Spleen (tissue), 11 donors: ENCODE results near the gene SNRPD1. TPM values are rescaled to one million over a fixed set of nuclear protein-coding genes. Genes with fewer than 3 reads are reported as not detected.

Experiments
- DNase-seq: peaks from one replicate; pipeline ENCODE4 v3.0.0-alpha.2; 2020
- H3K27ac ChIP-seq, 8 donors: fragments of 200-600 bp; sonication (generic) in 7 of 8; 1 replicate in 4 of 8; 2 replicates in 4 of 8; pipeline versions ENCODE4 v1.5.0 to v1.8.0; 2016 to 2021; ENCODE audit warnings: inconsistent platforms in 4 of 8, mild to moderate bottlenecking in 4 of 8, moderate library complexity in 1 of 8
- H3K27me3 ChIP-seq, 7 donors: fragments of 200-600 bp; sonication (generic) in 6 of 7; replicated peaks in 1 of 7; 1 replicate in 4 of 7; 2 replicates in 3 of 7; pipeline versions ENCODE4 v1.5.0 to v1.8.0; 2016 to 2021; ENCODE audit warnings: inconsistent platforms in 3 of 7, mild to moderate bottlenecking in 1 of 7
- H3K36me3 ChIP-seq, 6 donors: fragments of 200-600 bp; sonication (generic) in 5 of 6; 1 replicate in 4 of 6; 2 replicates in 2 of 6; pipeline versions ENCODE4 v1.5.0 to v1.8.0; 2016 to 2021; ENCODE audit warnings: inconsistent platforms in 2 of 6
- H3K4me1 ChIP-seq, 6 donors: fragments of 200-600 bp; sonication (generic) in 5 of 6; 1 replicate in 3 of 6; 2 replicates in 3 of 6; pipeline versions ENCODE4 v1.5.0 to v1.8.0; 2016 to 2021; ENCODE audit warnings: inconsistent platforms in 3 of 6
- H3K4me3 ChIP-seq, 8 donors: fragments of 200-600 bp; sonication (generic) in 7 of 8; 1 replicate in 4 of 8; 2 replicates in 4 of 8; pipeline versions ENCODE4 v1.5.0 to v1.8.0; 2016 to 2021; ENCODE audit warnings: inconsistent platforms in 4 of 8, mild to moderate bottlenecking in 4 of 8, moderate library complexity in 2 of 8
- H3K9me3 ChIP-seq, 8 donors: fragments of 200-600 bp; sonication (generic) in 7 of 8; 1 replicate in 4 of 8; 2 replicates in 4 of 8; pipeline versions ENCODE4 v1.5.0 to v1.8.0; 2016 to 2021; ENCODE audit warnings: inconsistent platforms in 4 of 8
- POLR2A ChIP-seq, 3 donors: fragments of 450-650 bp; IDR thresholded peaks; one replicate each; pipeline ENCODE4 v1.5.1; 2017; ENCODE audit warnings: antibody characterized with exemption in 3 of 3, mild to moderate bottlenecking in 1 of 3
- POLR2AphosphoS5 ChIP-seq, 3 donors: sonication (generic); formaldehyde crosslinking; IDR thresholded peaks; one replicate each; pipeline ENCODE4 v1.5.1; 2017; ENCODE audit warnings: antibody characterized with exemption in 3 of 3
- WGBS, 5 donors: extraction: QIAGEN DNeasy Blood & Tissue Kit in 3 of 5; methylation state at CpG; one replicate each; pipeline versions ENCODE4 v1.1.5 to v1.1.7; 2013 to 2018; 5-methylcytosine and 5-hydroxymethylcytosine counted together
- intact Hi-C: fragments of 100-400 bp; cut with DNase I; formaldehyde crosslinking; loops from one replicate; pipeline ENCODE4 v1.15.0; 2023; ENCODE audit warnings: low total_unique reads
- polyA plus RNA-seq, 3 donors: library from polyadenylated mRNA; stranded (reverse); fragments of 200-250 nt; gene quantifications; one replicate each; pipeline ENCODE4 v1.2.1, GENCODE V29; 2013
- total RNA-seq, 7 donors: library from RNA; depleted of rRNA in 3 of 7; stranded (reverse); fragments of >200 nt in 3 of 7; fragmentation: NEBNext Ultra II Directional in 4 of 7; extraction: Animal tissue kit (Norgen Biotek cat#: 25700) in 4 of 7; gene quantifications; one replicate each; pipeline versions ENCODE4 v1.1.0 to v1.2.1, GENCODE V29; 2016 to 2021
- TF ChIP-seq, protein P1 (sequence below), 11 experiments: fragments of 200-600 bp in 7 of 11; fragments of 450-650 bp in 4 of 11; sonication (generic) in 4 of 11; IDR thresholded peaks in 8 of 11; conservative IDR thresholded peaks in 3 of 11; 1 replicate in 7 of 11; 2 replicates in 4 of 11; pipeline versions ENCODE4 v1.4.0 to v1.8.0; 2016 to 2021; ENCODE audit warnings: antibody characterized with exemption in 11 of 11, inconsistent platforms in 4 of 11, mild to moderate bottlenecking in 1 of 11
- donor health status: healthy with polysubstance abuse.
- donor health status: DM: no; HTN: no; CAD: no; lungs with moderate emphysema.
- donor health status: DM: no; HTN: no; CAD: no.
- donor health status: Bipolar disorder and iron deficiency.
- donor health status: healthy.
- donor health status: DM: no; HTN: no; CAD: no.
- donor health status: DM: yes; HTN: yes; CAD: no.

The SNRPD1 gene
- total and polyA plus RNA-seq, 10 donors: 5.6 to 52.6 (median 27.8) TPM

DNA sequence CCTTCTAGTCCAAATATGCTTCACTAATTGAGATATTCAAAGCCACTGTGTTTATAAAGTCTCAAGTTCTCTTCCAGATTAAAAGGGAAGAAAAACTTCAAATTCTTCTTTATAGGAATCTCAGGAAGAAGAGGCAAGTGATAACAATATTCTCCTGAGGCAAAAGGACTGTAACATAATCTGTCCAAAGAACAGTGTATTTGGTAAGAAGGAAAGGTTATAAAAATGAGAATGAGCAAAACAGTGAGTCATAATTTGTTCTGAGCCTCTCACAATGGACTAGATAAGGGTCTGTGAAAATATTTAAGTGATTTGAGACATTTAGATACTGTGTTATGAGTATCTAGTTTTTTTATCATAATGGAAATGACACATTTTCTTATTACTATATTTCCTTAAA is 44.3 kb downstream of the SNRPD1 start:
- H3K27ac ChIP-seq: no peak overlapping the region
- peaks cover 0 to 86% (median 11%) of the 10 kb centered on the region in 6 donors for H3K36me3 ChIP-seq
- H3K9me3 ChIP-seq: no peaks in the 10 kb centered on the region
- no peak for DNase-seq
- intact Hi-C loops: no loop called here
- no peak overlapping the region for H3K4me3 ChIP-seq
- no peaks in the 10 kb centered on the region for H3K27me3 ChIP-seq
- TF ChIP-seq POLR2AphosphoS5 (IDR thresholded peaks at IDR 0.05): no peak
- TF ChIP-seq, protein P1, sequence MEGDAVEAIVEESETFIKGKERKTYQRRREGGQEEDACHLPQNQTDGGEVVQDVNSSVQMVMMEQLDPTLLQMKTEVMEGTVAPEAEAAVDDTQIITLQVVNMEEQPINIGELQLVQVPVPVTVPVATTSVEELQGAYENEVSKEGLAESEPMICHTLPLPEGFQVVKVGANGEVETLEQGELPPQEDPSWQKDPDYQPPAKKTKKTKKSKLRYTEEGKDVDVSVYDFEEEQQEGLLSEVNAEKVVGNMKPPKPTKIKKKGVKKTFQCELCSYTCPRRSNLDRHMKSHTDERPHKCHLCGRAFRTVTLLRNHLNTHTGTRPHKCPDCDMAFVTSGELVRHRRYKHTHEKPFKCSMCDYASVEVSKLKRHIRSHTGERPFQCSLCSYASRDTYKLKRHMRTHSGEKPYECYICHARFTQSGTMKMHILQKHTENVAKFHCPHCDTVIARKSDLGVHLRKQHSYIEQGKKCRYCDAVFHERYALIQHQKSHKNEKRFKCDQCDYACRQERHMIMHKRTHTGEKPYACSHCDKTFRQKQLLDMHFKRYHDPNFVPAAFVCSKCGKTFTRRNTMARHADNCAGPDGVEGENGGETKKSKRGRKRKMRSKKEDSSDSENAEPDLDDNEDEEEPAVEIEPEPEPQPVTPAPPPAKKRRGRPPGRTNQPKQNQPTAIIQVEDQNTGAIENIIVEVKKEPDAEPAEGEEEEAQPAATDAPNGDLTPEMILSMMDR (IDR thresholded peaks at IDR 0.05 in 8 of 11, conservative IDR thresholded peaks at IDR 0.05 in 3 of 11): no peak
- no peak for TF ChIP-seq POLR2A (IDR thresholded peaks at IDR 0.05)
- no peaks in the 10 kb centered on the region for H3K4me1 ChIP-seq

DNA sequence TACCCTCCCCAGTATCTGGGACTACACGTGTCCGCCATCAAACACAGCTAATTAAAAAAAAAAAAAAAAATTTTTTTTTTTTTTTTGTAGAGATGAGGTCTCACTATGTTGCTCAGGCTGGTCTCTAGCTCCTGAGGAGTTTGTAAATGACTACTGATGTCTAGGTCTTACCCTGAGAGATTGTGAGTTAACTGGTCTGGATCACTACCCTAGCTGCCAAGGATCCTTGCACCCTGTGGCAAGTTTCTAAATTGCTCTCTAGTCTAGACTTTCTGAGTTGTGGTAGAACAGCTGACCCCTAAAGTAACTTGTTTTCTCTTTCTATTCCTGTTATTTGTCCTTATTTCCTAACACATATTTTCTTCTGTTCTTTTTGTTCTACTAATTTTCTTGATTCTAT is 48.0 kb downstream of the SNRPD1 start:
- TF ChIP-seq POLR2A (IDR thresholded peaks at IDR 0.05) (no peak), POLR2AphosphoS5 (IDR thresholded peaks at IDR 0.05) (no peak)
- intact Hi-C loops: no loop called here
- Histone ChIP-seq H3K27ac (no peak overlapping the region), H3K4me3 (no peak overlapping the region), H3K36me3 (peaks cover 0 to 86% (median 19%) of the 10 kb centered on the region in 6 donors), H3K9me3 (no peaks in the 10 kb centered on the region), H3K27me3 (no peaks in the 10 kb centered on the region), H3K4me1 (no peaks in the 10 kb centered on the region)
- DNase-seq: no peak
- WGBS, 5 donors: 79 to 94% (median 91%) methylated on average over 2 of the region's 2 CpGs

DNA sequence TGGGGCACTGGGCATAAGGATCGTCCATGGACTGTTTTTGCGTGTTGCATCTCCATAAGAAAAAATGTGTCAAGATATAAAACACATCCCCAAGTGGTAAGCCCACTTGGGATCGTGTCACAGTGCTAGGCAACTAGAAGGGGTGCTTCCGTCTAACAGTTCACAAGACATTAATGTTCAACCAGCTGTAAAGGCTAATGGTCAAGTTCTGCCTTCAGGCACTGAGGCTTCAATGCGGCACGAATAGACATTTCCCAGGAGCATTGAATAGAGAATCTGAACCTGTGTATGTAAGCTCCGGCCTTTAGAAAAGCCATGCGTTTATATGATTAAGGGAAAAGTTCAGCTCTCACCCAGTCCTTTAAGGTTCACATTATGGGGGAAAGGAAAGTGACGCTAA is 50.5 kb downstream of the SNRPD1 start:
- H3K27me3 ChIP-seq: no peaks in the 10 kb centered on the region
- H3K27ac ChIP-seq: no peak overlapping the region
- WGBS, 5 donors: 95 to 98% (median 96%) methylated on average over 9 of the region's 9 CpGs
- intact Hi-C loops: no loop called here
- TF ChIP-seq, protein P1 (IDR thresholded peaks at IDR 0.05 in 8 of 11, conservative IDR thresholded peaks at IDR 0.05 in 3 of 11): no peak
- TF ChIP-seq POLR2A (IDR thresholded peaks at IDR 0.05): no peak
- TF ChIP-seq POLR2AphosphoS5 (IDR thresholded peaks at IDR 0.05): no peak
- DNase-seq: no peak
- no peak overlapping the region for H3K4me3 ChIP-seq
- peaks cover 0 to 66% (median 11%) of the 10 kb centered on the region in 6 donors for H3K36me3 ChIP-seq
- no peaks in the 10 kb centered on the region for H3K9me3 ChIP-seq
- H3K4me1 ChIP-seq: no peaks in the 10 kb centered on the region

DNA sequence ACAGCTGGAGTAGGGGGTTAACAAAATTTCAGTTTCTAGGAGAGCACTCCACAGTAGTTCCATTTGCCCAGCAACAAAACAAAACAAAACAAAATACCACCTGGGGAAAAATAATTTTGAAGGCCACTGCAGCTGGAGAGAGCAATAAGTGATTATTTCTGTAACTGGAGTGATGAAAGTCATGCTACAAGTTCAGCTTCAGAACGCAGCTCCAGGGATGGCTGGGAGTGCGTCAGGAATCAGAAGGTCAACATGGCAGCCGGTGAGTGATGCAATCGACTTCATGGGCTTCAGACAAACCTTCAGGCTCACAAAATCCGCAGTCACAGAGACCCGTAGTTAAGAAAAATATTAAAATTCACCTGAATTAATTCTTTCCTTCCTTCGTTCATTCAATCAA is 51.5 kb downstream of the SNRPD1 start:
- intact Hi-C loops: no loop called here
- H3K9me3 ChIP-seq: no peaks in the 10 kb centered on the region
- no peak for DNase-seq
- no peak overlapping the region for H3K4me3 ChIP-seq
- H3K36me3 ChIP-seq: peaks cover 0 to 56% (median 11%) of the 10 kb centered on the region in 6 donors
- no peaks in the 10 kb centered on the region for H3K27me3 ChIP-seq
- H3K27ac ChIP-seq: no peak overlapping the region
- H3K4me1 ChIP-seq: no peaks in the 10 kb centered on the region
- 93 to 98% (median 97%) methylated on average over 7 of the region's 7 CpGs for WGBS, 5 donors
- TF ChIP-seq POLR2AphosphoS5 (IDR thresholded peaks at IDR 0.05): no peak
- TF ChIP-seq, protein P1 (IDR thresholded peaks at IDR 0.05 in 8 of 11, conservative IDR thresholded peaks at IDR 0.05 in 3 of 11): no peak
- TF ChIP-seq POLR2A (IDR thresholded peaks at IDR 0.05): no peak

DNA sequence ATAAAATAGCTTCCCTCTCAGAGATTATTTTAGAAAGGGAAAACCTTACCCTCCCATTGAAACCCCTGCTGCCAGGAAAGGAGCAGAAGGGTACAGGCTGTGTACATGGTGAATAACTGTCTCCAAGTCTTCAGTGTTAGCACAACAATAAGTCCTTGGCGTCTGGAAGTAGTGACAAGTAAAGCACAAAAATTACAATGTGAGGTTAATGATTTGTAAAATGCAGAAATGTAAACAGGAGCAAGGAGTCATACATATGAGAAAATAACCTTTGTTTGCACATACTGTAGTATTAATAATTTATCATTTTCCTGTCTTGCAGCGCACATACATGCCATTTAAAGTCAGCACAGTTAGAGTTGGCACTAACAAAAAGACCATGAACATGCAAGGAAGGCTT is 52.0 kb downstream of the SNRPD1 start:
- no peaks in the 10 kb centered on the region for H3K9me3 ChIP-seq
- 94 to 97% (median 95%) methylated on average over 2 of the region's 2 CpGs for WGBS, 5 donors
- H3K27ac ChIP-seq: no peak overlapping the region
- no peak overlapping the region for H3K4me3 ChIP-seq
- TF ChIP-seq, protein P1 (IDR thresholded peaks at IDR 0.05 in 8 of 11, conservative IDR thresholded peaks at IDR 0.05 in 3 of 11): no peak
- no peak for DNase-seq
- H3K27me3 ChIP-seq: no peaks in the 10 kb centered on the region
- no peaks in the 10 kb centered on the region for H3K4me1 ChIP-seq
- H3K36me3 ChIP-seq: peaks cover 0 to 51% (median 11%) of the 10 kb centered on the region in 6 donors
- intact Hi-C loops: no loop called here
